Natural killer cell treated with Interleukin-12 subunit alpha and Interleukin-12 subunit beta and Interleukin-15 and Interleukin-18, amount 100 ng/mL, for 72 hours (primary cell): ENCODE data around the gene CHKA. TPM values are rescaled to one million over a fixed set of nuclear protein-coding genes. Genes with fewer than 3 reads are reported as not detected.
A peak's percentile ranks its signal among the peaks of the same experiment; 100 is the strongest.

Experiments used
- ATAC-seq, 2 donors: fragments of 150-1000 bp; cut with Tn5 transposase in 1 of 2; sonication (Bioruptor Pico), chemical (Tn5 transposase) in 1 of 2; 2 replicates each; pipeline ENCODE4 v1.10.0; 2021
- DNase-seq: peaks from one replicate; pipeline ENCODE4 v3.0.0; 2022; ENCODE audit warnings: low spot score
- H3K27ac Mint-ChIP-seq, 2 donors: 1 replicate in 1 of 2; 2 replicates in 1 of 2; pipeline ENCODE4 v1.8.0; 2022; ENCODE audit warnings: mixed read lengths in 2 of 2, mild to moderate bottlenecking in 1 of 2, moderate library complexity in 1 of 2
- H3K27me3 Mint-ChIP-seq, 2 donors: 1 replicate in 1 of 2; 2 replicates in 1 of 2; pipeline ENCODE4 v1.8.0; 2022; ENCODE audit warnings: mixed read lengths in 2 of 2
- H3K36me3 Mint-ChIP-seq: one replicate; pipeline ENCODE4 v1.8.0; 2022; ENCODE audit warnings: mixed read lengths
- H3K4me1 Mint-ChIP-seq, 2 donors: 1 replicate in 1 of 2; 2 replicates in 1 of 2; pipeline ENCODE4 v1.8.0; 2022; ENCODE audit warnings: low read depth in 2 of 2, mixed read lengths in 2 of 2, mild to moderate bottlenecking in 1 of 2
- H3K4me3 Mint-ChIP-seq: one replicate; pipeline ENCODE4 v1.8.0; 2022; ENCODE audit warnings: mixed read lengths
- H3K9me3 Mint-ChIP-seq: 2 replicates; pipeline ENCODE4 v1.8.0; 2022; ENCODE audit warnings: mixed read lengths
- total RNA-seq, 2 donors: library from RNA; stranded (reverse); gene quantifications; one replicate each; pipeline ENCODE4 v1.2.3, GENCODE V29; 2022

Gene CHKA
- total RNA-seq, 2 donors from 2014 or later = 10.6 to 34.9 TPM

- Mint-ChIP-seq H3K4me1 (peaks cover 0 to 11% of the 10 kb centered on the region in 2 donors), H3K36me3 (no peaks in the 10 kb centered on the region), H3K9me3 (no peaks in the 10 kb centered on the region), H3K4me3 (no peak overlapping the region), H3K27me3 (peaks cover 0 to 4% of the 10 kb centered on the region in 2 donors), H3K27ac (no peak overlapping the region)
- ATAC-seq (no peak), DNase-seq (no peak)
Observed at GRCh38 chr11:68149417-68149816, 28.2 kb upstream of the CHKA start.

- no peak overlapping the region for H3K4me3 Mint-ChIP-seq
- H3K27me3 Mint-ChIP-seq = peaks cover 0 to 4% of the 10 kb centered on the region in 2 donors
- no peak overlapping the region for H3K27ac Mint-ChIP-seq
Observed at GRCh38 chr11:68148879-68149278, 27.7 kb upstream of the CHKA start.

GRCh38 chr11:68148071-68148805 lies 27.1 kb upstream of the CHKA start:
- ATAC-seq = no peak
- peaks cover 0 to 4% of the 10 kb centered on the region in 2 donors for H3K27me3 Mint-ChIP-seq
- no peak overlapping the region for H3K27ac Mint-ChIP-seq
- no peak overlapping the region for H3K4me3 Mint-ChIP-seq
- H3K9me3 Mint-ChIP-seq = no peaks in the 10 kb centered on the region
- no peaks in the 10 kb centered on the region for H3K36me3 Mint-ChIP-seq
- no peak for DNase-seq
- peaks cover 0 to 11% of the 10 kb centered on the region in 2 donors for H3K4me1 Mint-ChIP-seq

More at GRCh38 chr11:68148879-68149278, 27.7 kb upstream of the CHKA start:
- Mint-ChIP-seq H3K9me3 (no peaks in the 10 kb centered on the region), H3K36me3 (no peaks in the 10 kb centered on the region), H3K4me1 (peaks cover 0 to 11% of the 10 kb centered on the region in 2 donors)
- DNase-seq (no peak), ATAC-seq (no peak)

- Mint-ChIP-seq H3K9me3 (no peaks in the 10 kb centered on the region), H3K36me3 (no peaks in the 10 kb centered on the region), H3K4me1 (peaks cover 3 to 10% of the 10 kb centered on the region in 2 donors), H3K27me3 (peaks cover 0 to 4% of the 10 kb centered on the region in 2 donors), H3K4me3 (no peak overlapping the region), H3K27ac (no peak overlapping the region)
- DNase-seq (no peak), ATAC-seq (no peak)
Observed at GRCh38 chr11:68146704-68147474, 25.7 kb upstream of the CHKA start.

GRCh38 chr11:68146010-68146540 lies 24.9 kb upstream of the CHKA start:
- DNase-seq = no peak
- H3K36me3 Mint-ChIP-seq = no peaks in the 10 kb centered on the region
- no peak overlapping the region for H3K27ac Mint-ChIP-seq
- peaks cover 9 to 11% of the 10 kb centered on the region in 2 donors for H3K4me1 Mint-ChIP-seq
- H3K4me3 Mint-ChIP-seq = no peak overlapping the region
- no peak for ATAC-seq
- H3K9me3 Mint-ChIP-seq = no peaks in the 10 kb centered on the region
- peaks cover 0 to 4% of the 10 kb centered on the region in 2 donors for H3K27me3 Mint-ChIP-seq

- Mint-ChIP-seq H3K4me1 (peaks cover 9 to 11% of the 10 kb centered on the region in 2 donors), H3K4me3 (no peak overlapping the region), H3K36me3 (no peaks in the 10 kb centered on the region), H3K27me3 (peaks cover 0 to 4% of the 10 kb centered on the region in 2 donors), H3K9me3 (no peaks in the 10 kb centered on the region), H3K27ac (no peak overlapping the region)
- DNase-seq (no peak), ATAC-seq (no peak)
Observed at GRCh38 chr11:68145120-68145866, 24.1 kb upstream of the CHKA start.

- Mint-ChIP-seq H3K4me3 (no peak overlapping the region), H3K27ac (no peak overlapping the region), H3K9me3 (no peaks in the 10 kb centered on the region), H3K36me3 (no peaks in the 10 kb centered on the region), H3K4me1 (peaks cover 9 to 11% of the 10 kb centered on the region in 2 donors), H3K27me3 (peaks cover 0 to 3% of the 10 kb centered on the region in 2 donors)
- ATAC-seq (no peak), DNase-seq (no peak)
Observed at GRCh38 chr11:68143310-68143689, 22.1 kb upstream of the CHKA start.

- no peaks in the 10 kb centered on the region for H3K36me3 Mint-ChIP-seq
- H3K27me3 Mint-ChIP-seq = no peaks in the 10 kb centered on the region
- ATAC-seq = peak in 1 of 2 donors; percentile 3
- H3K4me3 Mint-ChIP-seq = peak overlapping the region; percentile 22
- H3K27ac Mint-ChIP-seq = no peak overlapping the region
- H3K9me3 Mint-ChIP-seq = no peaks in the 10 kb centered on the region
- H3K4me1 Mint-ChIP-seq = peaks cover 9 to 11% of the 10 kb centered on the region in 2 donors
- DNase-seq = no peak
Observed at GRCh38 chr11:68142441-68143309, 21.5 kb upstream of the CHKA start.

GRCh38 chr11:68142028-68142412 lies 20.8 kb upstream of the CHKA start:
- H3K4me1 Mint-ChIP-seq = peaks cover 9 to 11% of the 10 kb centered on the region in 2 donors
- H3K36me3 Mint-ChIP-seq = no peaks in the 10 kb centered on the region
- H3K27ac Mint-ChIP-seq = no peak overlapping the region
- peak; percentile 74 to 75 for ATAC-seq
- H3K27me3 Mint-ChIP-seq = no peaks in the 10 kb centered on the region
- H3K9me3 Mint-ChIP-seq = no peaks in the 10 kb centered on the region
- DNase-seq = no peak
- peak overlapping the region; percentile 22 for H3K4me3 Mint-ChIP-seq

GRCh38 chr11:68141246-68142027 lies 20.2 kb upstream of the CHKA start:
- no peaks in the 10 kb centered on the region for H3K27me3 Mint-ChIP-seq
- no peak overlapping the region for H3K27ac Mint-ChIP-seq
- DNase-seq = no peak
- H3K9me3 Mint-ChIP-seq = no peaks in the 10 kb centered on the region
- ATAC-seq = no peak
- H3K4me3 Mint-ChIP-seq = no peak overlapping the region
- no peaks in the 10 kb centered on the region for H3K36me3 Mint-ChIP-seq
- H3K4me1 Mint-ChIP-seq = peaks cover 9 to 11% of the 10 kb centered on the region in 2 donors

- DNase-seq (no peak), ATAC-seq (no peak)
- H3K36me3 Mint-ChIP-seq = no peaks in the 10 kb centered on the region
- no peak overlapping the region for H3K27ac Mint-ChIP-seq
- no peak overlapping the region for H3K4me3 Mint-ChIP-seq
- H3K4me1 Mint-ChIP-seq = peaks cover 9 to 10% of the 10 kb centered on the region in 2 donors
- no peaks in the 10 kb centered on the region for H3K27me3 Mint-ChIP-seq
- H3K9me3 Mint-ChIP-seq = no peaks in the 10 kb centered on the region
Observed at GRCh38 chr11:68140496-68141245, 19.5 kb upstream of the CHKA start.

GRCh38 chr11:68138237-68138636 lies 17.0 kb upstream of the CHKA start:
- peaks cover 8 to 9% of the 10 kb centered on the region in 2 donors for H3K4me1 Mint-ChIP-seq
- H3K27ac Mint-ChIP-seq = no peak overlapping the region
- ATAC-seq (no peak), DNase-seq (no peak)
- H3K4me3 Mint-ChIP-seq = no peak overlapping the region
- H3K9me3 Mint-ChIP-seq = no peaks in the 10 kb centered on the region
- H3K27me3 Mint-ChIP-seq = no peaks in the 10 kb centered on the region
- no peaks in the 10 kb centered on the region for H3K36me3 Mint-ChIP-seq
